Measurements from ENCODE around the gene ARHGAP26. TPM values are rescaled to one million over a fixed set of nuclear protein-coding genes. Genes with fewer than 3 reads are reported as not detected.

Gene ARHGAP26
- total RNA-seq, 1 experiment from 2014 or later: 19.6 TPM

DNA sequence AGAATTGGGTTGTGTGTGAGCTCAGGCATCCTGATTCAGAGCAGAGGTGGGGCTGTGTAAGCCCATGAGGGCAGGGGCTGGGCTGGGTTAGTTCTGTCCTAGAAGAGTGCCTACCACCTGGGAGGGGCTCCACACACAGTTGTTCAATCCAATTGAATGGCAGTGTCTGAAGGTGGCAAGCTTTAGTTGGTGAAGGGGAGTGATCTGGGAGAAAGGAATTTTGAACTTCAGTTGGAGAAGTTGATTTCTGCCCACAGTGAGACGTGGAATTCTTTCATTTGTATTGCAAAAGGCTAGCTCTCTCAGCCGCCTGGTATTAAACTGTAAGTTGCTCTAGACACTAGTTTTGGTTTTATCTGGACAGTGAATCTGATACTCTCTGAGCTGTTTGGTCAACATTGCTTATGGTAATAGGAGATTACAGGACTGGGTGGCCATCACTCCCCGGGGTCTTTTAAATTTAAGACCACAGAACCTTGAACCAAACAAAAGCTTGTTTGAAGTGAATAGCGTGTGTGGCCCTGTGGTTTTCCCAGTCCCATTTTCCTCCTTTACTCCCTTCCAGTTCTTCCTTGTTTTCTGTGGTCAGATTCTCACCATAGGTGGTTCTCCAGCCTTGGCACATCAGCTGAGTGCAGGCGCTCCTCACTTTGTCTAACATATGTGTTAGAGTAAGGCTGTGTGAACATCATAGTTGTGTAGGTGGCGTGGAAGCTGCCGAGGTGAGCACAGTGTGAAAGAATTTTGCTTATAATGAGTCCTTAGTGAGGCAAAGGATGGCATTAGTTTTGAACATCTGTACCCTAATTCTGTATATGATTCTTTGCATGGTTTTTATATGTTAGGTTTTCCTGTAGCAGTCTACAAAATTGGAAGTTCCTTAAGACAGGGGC lies 78.0 kb downstream of the ARHGAP26 start:
- DNase-seq (ENCODE audit: low spot score): no peak

GRCh38 chr5:142849466-142849865 lies 79.3 kb downstream of the ARHGAP26 start:
- no peak for DNase-seq (ENCODE audit: low spot score)

- DNase-seq (ENCODE audit: low spot score): no peak
Observed at GRCh38 chr5:142849880-142850279, 79.7 kb downstream of the ARHGAP26 start.

DNA sequence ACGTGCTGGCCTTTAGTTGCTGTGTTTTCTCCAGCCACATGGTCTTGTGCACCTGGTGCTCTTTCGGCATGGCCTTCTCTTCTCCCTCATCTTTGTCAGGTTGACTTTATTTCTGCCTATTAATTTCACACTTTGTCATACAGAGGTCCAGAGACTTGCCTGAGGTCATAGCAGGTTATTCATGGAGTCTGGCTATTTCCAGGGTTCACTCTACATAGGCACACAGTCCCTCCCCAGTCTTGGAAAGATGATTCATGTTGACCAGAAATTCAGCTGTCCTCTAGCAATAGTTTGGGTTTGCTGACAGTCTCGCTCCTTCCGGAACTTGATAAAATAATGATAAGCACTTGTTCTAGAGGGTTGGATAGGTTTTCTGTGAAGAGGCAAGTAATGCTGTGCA lies 81.6 kb downstream of the ARHGAP26 start:
- no peak for DNase-seq (ENCODE audit: low spot score)

DNA sequence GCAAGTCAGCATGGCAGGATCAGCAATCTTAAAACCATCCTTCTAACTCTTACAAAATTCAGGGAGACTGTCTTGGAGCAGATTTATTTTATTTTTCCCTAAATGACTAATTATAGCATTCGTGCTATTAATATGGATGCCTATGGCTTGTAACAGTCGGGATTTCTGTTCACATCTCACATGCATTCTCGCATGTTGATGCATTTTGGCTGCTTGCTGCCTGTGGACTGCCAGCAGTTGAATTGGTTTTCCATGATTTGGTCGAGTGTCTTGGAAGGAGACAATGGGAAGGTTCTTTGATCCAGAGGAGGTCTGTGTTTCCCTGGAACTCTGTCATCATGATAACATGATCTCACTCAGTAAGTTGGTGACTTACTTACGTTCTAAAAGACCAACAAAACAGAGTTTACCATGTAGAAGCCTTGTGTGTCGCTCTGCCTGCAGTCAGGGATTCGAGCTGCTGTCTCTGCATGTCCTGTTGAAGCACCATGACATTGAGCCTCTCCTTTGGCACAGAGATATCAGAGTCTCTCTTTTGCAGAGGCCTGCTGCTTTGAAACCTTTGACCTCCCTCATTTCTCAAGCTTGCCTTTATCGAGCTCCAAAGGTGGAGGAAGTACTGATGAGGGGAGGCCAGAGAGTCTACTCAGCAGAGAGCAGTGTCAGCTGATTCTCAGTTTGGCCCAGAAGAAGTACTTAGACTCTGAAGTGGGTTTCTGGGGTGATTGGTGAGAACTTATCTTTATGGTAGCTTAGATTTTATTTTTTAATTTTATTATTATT lies 82.4 kb downstream of the ARHGAP26 start:
- no peak for DNase-seq (ENCODE audit: low spot score)

DNA sequence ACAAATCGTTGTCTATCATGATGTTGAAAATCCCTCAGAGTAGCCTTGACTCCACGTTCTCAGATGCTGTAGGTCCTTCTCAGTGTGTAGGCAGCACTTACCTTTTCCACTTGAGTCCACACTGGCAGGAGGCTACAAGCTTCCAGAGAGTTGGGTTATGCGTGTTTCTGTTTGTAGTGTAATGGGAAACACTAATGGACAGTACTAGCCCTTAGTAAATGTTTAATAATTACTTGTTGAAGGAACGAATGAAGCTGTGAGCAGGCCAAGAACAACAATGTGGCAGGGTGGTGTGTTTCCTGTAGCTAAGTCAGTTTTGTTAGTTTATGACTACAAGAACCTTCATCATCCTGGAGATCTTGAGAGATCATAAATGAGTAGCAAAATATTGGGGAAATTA lies 83.5 kb downstream of the ARHGAP26 start:
- no peak for DNase-seq (ENCODE audit: low spot score)

DNA sequence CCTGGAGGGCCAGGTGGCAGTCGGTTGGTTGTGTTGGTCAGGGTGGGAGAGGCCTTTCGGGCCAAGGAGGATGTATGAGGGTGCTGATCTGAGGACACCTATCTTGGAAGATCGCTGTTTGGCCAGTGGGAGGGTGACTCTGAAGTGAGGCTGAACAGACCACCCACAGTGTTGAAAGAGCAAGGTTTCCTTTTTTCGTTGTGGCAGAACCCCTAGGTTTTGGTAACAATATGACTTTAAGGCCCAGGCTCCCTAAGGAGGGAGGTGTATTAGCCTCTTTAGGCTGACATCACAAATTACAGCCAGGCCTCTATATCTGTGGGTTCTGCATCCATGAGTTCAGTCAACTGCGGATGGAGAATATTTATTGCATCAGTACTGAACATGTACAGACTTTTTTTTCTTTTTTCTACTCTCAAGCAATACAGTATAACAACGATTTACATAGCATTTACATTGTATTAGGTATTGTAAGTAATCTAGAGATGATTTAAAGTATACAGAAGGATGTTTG lies 86.1 kb downstream of the ARHGAP26 start:
- DNase-seq (ENCODE audit: low spot score): no peak

DNA sequence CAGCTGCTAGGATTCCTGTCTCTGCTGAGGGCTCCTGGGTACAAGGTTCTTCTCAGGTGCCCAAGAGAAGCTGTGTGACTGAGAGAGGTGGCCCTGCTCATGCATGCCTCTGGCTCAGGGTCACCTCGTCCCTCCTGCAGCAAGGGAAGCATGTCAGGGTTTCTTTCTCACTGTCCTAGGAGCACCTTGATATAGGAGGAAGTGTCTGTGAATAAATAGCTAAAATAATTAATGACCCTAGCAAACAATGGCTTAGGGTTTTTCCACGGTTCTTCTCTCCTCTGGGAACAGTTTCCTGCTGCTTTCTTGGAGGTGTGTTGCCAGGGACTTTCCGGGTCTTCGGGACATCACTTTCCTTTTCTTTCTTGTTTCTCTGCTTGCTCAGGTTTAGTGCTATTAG lies 87.2 kb downstream of the ARHGAP26 start:
- peak; percentile 52 for DNase-seq (ENCODE audit: low spot score)

DNA sequence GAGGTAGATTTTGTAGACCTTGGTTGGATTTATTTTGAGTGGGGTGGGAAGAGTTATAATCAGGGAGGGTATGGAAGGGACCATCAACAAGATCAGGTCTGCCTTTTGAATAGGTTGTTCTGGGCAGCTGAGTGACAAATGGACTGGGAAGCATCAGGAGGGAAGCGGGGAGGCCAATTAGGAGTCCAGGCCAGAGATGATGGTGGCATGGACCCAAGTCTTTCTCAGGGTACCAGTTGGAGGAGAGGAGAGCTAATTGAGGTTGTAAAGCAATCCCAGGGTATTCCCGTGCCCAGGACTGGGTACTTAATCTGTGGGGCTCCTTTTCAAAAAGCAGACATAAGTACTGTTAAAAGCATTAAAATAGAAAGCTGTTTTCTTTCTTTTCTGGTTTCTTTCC lies 88.9 kb downstream of the ARHGAP26 start:
- no peak for DNase-seq (ENCODE audit: low spot score)

- DNase-seq (ENCODE audit: low spot score): no peak
Observed at GRCh38 chr5:142860270-142860669, 90.1 kb downstream of the ARHGAP26 start.

DNA sequence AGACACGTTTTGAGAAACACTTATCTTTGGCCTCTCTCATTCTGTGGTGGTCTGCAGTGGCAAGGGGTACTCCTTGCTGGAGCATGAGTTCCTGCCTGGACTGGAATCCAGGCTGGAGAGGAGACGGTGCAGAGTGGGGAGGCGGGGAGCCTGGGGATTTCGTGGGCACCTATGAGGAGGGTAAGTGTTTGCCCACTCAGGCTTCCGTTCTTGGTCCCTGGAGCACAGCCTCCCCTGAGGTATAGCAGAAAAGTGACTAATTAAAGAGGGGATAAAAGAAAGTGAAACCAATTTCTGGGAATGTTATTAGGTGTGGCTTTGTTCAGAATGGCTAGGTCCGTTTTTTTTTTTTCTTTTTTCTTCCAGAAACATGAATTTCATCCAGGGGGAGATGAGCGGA lies 90.8 kb downstream of the ARHGAP26 start:
- no peak for DNase-seq (ENCODE audit: low spot score)

DNA sequence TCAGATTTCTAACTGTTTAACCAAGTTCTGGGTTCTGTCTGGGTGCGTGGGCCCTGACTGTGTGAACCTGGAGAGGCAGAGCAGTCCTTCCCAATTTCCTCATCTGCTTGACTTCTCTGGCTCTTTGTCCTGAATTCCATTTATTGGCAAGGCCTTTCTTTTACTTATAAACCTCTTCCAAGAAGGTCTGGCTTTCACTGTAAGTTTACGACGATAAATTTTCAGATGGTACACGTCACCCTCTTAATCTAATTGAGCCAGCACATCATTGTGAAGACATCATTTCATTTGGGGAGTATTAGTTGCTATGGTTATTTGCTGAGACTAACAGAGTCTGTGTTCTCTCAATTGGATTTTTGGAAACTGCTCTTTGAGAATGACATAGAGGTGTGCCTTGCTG lies 92.4 kb downstream of the ARHGAP26 start:
- no peak for DNase-seq (ENCODE audit: low spot score)

GRCh38 chr5:142863856-142864255 lies 93.7 kb downstream of the ARHGAP26 start:
- peak; percentile 47 for DNase-seq (ENCODE audit: low spot score)

GRCh38 chr5:142864290-142865260 lies 94.4 kb downstream of the ARHGAP26 start:
- DNase-seq (ENCODE audit: low spot score): no peak

DNA sequence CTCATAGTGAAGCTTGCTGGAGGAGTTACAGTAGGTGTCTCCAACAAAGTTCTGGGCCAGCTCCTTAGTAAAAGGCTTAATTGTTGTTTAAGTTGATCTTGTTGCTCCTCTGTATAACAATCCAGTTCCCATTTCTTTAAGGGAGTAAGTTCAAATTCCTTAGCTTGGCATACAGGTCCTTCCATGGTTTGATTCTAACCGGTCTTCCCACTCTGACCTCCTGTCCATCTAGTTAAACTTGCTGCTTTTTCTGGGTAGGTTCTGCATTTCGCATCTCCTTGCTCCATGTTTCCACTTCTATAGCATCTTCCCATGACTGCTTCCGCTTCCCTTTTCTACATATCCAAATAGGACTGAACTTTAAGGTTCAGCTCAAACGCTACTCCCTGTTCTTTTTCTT lies 95.5 kb downstream of the ARHGAP26 start:
- DNase-seq (ENCODE audit: low spot score): no peak

DNA sequence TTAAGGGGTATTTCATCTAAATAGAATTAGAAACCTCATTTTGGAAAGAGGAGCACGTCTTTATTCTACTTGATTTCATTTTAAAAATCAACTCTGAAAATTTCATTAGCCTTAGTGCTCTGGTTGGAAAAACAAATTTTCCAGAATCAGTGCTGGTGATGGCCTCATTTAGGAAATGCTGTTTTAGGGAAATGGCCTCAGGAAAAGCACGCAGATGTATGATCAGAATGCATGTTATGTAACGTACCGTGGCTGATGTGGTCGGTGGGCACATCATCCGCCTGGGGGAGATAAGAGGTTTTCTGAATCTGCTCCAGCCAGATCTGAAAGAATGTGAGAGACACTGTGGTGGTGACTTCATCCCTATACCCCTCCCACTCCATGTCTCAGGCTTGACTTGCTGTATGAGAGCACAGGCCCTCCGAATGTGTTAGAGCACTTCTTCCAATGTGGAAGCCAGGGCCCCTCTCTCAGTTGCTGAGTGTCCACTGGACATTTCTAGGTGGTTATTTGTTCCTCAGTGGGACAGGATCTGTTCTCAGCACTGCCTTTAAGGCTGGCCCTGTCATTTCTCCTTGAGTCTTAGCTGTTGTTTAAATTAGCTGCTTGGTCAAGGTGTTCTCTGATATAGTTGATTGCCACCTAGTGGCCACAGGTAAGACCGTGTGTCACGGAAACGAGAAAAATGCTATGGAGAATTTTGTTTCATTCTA lies 96.5 kb downstream of the ARHGAP26 start:
- peak; percentile 87 for DNase-seq (ENCODE audit: low spot score)

- DNase-seq (ENCODE audit: low spot score): peak; percentile 58
Observed at GRCh38 chr5:142869886-142870285, 99.7 kb downstream of the ARHGAP26 start.

DNA sequence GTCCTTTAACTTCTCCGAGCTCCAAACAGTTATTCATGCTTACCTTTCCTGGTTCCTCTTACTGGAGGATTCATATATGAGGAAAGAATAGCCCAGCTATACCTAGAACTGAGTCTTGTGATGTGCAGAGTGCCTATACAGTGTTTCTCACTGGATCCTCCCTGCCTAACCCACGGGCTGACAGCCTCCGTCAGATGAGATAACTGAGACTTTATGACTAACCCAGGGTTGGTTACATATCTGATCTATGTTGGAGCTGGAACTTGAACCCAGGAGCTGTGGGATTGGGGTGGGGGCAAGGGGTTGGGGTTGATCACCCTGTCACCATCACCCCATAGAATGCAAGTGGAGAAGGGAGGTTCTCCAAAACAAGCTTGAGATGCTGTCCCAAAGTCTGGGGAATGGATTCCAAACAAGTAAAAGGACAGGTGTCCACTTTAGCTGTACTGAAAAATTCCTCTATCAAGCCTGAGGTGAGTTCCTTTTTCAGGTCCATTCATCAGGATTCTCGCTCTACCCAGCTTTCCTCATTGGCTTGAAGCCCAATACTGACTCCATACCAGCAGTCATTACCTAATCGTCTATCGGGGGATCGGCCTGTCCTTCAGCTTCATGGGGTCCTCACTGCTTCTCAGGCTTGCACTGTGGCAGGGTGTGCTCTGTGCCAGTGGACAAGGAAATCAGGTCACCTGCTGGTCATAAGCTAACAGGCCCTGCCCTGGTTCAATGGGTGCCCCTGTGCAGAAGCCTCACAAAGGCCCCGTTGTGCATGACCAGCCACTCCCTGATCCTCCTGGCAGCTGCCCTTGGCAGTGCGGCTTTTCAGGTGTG lies 100.6 kb downstream of the ARHGAP26 start:
- DNase-seq (ENCODE audit: low spot score): peak; percentile 91

- no peak for DNase-seq (ENCODE audit: low spot score)
Observed at GRCh38 chr5:142871363-142872193, 101.4 kb downstream of the ARHGAP26 start.
